ENCODE results near the gene TAL2.
"Not testable (repeated sequence)": the region's sequence is repeated elsewhere in the genome, so short reads cannot be mapped to it uniquely, and the experiment has no call there.

The TAL2 gene

DNA sequence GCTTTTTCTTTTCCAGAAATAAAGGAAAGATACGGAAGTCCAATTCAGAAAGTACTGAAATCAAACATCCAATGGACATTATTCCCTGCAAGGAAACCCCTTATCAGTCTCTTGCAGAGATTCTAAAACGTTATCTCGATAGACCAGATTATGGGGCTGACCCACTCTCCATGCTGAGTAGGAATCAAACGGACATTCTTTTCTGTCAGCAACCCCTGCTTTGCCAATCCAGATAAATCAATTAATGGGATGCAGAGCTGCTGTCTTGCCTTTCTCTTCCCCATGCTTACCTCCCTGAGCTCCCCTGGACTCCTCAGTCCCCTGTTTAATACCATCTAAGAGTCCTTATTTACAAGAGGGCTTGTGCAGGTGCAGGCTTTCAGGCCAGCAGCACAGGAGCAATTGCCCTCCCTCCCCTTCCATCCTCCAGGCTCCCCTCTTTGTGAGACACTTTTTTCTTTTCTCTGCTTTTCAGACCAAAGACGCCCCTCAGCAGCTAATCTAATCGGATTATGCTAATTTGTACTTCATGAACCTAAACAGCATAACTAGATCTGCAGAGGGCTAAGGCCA lies 14.2 kb downstream of the TAL2 start:
- DNase-seq, result no peak

DNA sequence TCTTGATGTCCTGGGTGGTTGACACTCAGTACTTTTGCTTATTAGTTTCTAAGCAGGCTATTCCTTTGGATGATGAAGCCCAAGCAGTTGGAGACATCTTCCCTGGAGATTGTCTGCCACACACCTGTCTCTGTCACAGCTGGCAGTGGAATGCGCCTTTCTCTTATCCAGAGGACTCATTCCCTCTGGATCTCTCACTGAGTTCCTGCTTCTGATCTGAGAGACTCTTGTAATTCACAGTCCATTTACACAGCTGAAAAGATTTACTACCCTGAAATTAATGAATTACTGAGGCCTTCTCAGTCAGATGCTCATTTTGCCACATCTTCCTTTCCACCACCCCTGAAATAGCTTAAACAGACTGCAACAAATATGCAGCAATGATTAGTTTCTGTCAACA lies 15.9 kb downstream of the TAL2 start:
- no peak for DNase-seq

DNA sequence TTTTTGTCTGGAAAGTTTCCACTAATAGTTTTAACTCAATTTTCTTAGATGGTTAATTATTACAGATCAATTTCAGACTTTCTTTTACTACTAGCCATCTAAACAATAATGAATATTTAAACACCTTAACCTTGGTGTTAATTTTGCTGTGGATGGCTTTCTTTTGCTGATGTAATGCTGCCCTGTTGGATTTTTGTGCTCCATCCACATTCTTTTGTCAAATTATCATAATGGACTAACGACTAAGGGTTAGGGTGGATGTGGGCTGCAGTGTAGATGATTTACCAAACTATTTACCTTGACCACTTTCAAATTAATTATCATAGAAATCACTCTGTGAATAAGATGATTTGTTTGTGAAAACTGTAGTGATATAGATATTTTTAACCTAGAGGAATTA lies 16.5 kb downstream of the TAL2 start:
- DNase-seq, result no peak

DNA sequence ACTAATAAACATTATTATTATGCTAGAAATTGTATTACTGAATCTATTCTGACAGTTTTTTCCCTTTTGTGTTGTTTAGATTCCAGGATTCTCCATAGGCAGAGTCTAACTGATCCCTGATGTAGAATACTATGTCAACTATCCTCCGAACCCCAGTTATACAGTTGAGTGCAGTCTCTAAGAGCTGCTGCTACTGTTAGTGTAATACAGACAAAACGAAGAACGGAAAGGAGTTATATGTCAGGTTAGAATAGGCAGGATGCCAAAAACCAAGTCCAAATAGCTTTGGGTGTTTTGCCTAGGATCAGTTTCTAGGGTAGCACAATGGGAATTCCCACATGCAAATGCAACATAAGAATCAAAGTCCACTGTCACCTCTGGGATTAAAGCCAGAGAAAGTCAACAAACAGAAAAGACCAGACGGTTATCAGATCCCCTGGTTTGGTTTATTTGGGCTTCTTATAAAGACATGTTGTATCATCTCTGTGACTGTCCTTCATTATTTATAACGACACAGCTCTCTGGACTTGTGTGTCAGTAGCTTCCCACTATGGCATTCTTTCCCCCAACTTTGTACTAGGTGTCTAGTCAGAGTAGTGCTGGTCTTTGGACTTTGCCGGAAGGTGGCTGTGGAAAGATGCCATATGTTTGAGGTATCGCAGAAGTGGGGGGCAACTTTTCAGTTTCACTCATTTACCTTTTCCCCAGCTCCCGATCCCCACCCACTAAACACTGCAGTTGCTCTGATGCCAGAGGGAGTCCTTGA lies 17.2 kb downstream of the TAL2 start:
- no peak for DNase-seq

DNA sequence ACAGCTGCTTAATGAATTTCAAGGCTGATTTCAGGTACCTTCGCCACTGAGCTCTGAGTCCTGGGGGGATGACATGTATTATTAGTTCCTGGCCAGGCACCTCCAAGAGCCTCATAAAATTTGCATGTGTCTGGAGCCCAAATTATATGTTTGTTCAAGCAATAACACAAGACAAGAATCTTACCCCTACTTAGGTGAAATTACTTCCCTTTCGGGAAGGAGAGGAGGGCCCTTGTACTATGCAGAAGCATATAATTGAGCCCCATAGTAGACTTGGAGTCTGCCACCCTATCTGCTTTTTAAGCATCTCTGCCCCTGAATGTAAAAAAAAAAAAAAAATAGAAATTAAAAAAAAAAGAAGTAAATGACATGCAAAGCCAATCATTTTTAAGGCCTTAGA lies 19.1 kb downstream of the TAL2 start:
- DNase-seq, result no peak

DNA sequence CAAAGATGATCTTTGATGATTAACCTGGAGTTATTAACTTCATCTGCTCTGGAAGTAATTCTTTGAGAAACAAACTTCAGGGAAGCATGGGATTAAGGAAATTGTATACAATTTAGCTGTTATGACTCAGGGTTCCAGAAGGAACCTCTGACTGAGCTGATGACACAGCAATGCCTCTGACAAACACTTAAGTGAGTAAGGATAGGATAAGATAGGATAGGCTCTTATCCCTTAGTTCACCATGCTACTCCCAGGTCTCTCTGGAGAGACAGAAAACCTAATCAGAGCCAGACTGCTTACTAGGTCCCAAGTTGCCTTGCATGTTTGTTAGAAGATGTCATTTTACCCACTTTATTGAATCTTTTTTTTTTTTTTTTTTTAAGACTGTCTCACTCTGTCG lies 19.5 kb downstream of the TAL2 start:
- DNase-seq, result no peak

DNA sequence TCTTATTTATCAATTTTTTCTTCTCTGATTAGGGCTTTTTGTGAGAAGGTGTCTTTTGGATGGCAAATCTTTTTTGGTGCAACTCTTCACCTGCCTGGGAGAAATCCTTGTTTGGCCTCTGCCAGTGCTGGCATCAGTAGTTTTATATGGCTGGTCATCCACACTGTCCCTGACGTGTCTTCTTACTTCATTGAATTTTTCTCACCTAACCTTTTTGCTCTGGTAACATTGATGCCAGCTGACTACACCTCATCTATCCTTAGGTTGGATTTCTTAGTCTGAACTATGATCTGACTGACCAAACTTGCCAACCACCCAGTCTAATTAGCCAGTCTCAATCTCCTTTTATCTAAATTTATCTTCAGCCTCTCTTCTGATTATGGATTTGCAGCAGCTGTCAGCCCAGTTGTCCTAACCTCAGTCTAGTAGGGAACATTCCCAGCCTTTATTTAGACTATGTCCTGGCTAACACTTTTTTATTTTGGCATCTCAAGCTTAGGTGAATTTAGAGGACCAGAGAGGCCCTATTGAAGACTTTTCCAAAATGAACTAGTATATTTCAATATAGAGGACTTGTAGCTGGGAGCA lies 21.5 kb downstream of the TAL2 start:
- no peak for DNase-seq

DNA sequence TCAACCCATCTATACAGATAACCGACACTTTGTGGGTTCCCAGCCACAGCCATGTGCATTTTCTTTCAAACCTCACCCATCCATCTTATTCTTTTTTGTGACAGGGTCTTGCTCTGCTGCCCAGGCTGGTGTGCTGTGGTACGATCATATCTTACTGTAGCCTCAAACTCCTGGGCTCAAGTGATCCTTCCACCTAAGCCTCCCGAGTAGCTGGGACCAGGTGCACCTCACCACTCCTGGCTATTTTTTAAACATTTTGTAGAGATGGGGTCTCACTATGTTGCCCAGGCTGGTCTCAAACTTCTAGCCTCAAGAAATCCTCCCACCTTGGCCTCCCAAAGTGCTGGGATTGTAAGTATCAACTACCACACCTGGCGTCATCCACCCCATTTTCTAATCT lies 24.7 kb downstream of the TAL2 start:
- no peak for DNase-seq

DNA sequence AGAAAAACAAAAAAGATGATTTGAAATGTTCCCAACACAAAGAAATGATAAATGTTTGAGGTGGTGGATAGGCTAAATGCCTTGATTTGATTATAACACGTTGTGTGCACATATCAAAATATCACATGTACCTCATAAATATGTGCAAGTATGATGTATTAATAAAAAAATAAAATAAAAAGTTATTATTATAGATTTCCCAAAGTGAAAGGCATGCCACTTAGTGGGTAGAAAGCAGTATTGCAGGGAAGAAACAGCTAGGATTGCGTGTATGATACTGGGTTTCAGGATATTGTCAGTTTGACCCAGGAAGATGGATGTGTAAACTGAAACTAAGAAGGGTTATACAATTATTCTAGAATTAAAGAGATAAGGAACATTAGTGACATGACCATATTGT lies 28.5 kb downstream of the TAL2 start:
- DNase-seq, result no peak

DNA sequence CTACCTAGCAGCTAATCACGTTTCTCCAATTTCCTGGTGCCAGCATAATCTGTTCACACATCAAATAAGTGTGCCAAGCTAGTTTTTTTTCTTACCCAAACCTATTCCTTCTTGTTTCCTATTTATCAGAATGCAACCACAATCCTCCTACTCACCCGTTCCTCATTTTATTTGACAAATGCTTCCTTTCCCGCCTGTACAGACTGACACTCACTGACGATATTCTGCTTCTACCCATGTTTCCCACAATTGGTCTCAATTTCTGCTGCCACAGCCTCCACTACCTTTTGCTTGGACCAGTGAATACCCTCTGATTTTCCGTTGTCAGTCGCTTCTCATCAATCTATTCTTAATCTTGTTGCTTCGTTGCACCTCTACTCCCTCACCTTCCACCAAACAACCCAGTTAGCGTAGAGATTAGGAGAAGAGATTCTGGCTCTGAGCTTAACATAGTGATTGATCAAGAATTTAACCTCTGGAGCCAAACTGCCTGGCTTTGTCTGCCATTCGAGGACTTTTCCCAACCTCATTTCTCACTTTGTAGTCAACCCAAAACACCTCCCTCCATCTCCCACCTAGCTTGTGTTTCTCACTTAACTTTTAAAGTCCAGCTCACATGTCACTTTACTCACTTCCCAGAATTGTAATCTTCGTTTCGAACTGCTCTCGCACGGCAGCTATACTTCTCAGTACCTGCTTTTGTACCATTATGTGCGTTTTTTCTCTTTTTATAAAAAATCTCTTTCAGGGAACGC lies 31.4 kb downstream of the TAL2 start:
- DNase-seq, result no peak

DNA sequence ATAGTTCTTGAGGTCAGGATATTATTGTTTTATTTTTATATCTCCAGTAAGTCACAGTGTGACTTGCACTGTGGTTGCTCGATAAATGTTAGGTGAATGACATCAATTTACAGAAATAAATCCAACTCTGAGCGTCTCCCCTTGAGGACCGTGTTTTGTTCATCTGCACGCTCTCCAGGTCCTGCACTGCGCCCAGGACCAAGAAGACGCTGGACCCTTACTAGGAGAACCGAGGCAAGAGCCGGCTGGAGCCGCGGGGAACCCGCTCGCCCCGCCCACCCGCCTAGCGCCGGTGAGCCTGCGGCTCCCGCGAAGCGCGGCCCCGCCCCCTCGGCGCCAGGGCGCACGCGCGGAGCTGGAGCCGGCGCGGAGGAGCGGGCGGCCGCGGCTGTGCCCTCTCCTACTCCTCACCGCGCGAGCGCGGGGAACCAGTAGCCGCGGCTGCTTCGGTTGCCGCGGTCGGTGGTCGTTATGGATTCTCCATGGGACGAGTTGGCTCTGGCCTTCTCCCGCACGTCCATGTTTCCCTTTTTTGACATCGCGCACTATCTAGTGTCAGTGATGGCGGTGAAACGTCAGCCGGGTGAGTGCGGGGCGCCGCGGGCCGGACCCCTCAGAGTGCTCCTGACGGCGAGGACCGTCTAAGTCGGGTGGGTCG lies 32.1 kb downstream of the TAL2 start, which contains the start of gene TMEM38B:
Gene TMEM38B, plus strand, starts transcription at position 352 of the 658 bp plus-strand sequence. Its CDS starts 120 bp downstream, at position 472.
- DNase-seq, result peak; percentile 85

DNA sequence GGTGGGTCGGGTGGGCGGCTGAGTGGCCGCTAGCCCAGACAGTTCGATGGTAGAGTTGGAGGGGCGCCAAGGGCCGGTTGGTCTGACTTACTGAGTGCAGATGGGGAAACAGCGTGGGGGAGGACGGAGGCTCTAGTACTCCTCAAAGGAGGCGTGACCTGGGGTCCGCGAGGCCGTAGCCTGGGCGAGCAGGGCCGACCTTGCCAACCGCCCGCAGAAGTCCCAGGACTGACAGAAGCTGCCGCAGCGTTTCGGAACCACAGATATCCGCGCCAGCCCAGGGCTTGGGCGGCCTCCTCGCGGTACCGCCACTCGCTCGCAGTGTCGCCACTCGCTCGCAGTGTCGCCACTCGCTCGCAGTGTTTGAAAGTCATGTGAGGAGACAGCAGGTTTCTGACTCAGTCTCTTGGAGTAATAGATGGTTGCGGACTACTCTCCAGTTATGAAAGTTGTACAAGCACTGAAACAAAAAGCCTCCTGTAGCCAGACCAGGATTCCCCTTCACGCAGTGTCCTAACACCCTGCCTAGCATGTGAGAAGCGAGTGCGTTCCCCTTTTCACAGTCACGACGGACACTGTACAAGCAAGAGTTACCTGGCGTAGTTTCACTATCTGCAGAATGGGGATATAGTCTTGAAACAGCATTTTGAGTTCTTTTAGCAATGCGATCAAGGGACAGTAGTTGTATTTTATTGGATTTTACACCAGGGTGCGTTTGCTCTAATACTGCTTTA lies 32.8 kb downstream of the TAL2 start:
- peak; percentile 80 for DNase-seq

DNA sequence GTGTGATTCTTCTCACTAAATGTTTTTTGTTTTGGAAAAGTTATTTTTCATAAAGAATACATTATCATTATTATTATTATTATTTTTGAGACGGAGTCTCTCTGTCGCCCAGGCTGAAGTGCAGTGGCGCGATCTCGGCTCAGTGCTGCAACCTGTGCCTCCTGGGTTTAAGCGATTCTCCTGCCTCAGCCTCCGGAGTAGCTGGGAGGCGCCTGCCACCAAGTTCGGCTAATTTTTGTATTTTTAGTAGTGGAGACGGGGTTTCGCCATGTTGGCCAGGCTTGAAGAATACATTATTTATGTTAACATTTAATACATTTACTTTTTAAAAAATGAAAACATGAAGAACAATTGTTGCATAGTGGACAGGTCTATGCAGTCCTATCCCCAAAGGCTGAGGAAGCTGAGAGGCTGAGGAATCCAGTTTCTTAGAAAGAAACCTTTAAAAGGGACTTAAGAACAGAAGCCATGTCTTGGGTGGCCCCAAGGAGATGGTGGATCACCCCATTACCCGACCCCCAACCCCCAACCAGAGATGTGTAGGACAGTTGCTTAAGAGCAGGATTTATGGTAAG lies 34.0 kb downstream of the TAL2 start:
- DNase-seq, result no peak

DNA sequence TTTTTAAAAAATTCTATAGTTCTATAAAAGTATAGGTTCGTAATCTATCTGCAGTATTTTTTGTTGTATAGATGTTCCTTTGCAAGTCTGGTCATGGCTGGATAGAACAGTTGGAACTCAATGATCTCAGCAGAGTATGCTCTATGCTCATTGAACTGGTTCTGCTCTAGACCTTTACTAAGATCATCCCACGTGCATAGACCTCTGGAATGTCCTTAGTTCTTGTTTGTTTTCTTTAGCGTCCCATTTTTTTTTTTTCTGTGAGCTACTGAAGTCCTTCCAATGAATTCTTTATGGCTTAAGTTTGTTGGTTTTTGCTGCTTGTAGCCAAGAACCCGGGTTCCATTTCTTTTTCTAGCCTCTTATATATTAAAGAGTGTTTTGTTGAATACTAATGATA lies 35.6 kb downstream of the TAL2 start:
- no peak for DNase-seq

DNA sequence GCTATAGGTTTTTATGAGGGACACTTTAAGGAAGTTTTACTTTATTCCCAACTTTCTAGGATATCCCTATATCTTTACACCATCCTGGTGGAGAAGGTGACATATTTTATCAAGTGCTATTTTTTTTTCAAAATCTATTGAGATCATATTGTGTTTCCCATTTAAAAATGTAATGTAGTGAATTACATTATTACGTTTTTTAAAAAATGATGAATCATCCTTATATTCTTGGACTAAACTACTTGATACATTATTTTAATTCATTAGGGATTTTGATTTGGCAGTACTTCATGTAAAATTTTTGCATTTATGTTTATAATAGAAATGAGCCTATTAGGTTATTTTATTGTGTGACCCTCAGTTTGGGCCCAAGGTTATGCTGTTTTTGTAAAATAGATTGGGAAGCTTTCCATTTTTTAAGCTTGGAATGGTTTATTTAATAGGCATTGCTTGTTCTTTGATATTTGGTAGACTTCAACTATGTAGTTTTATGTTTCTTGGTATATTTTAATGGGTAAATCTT lies 36.2 kb downstream of the TAL2 start:
- DNase-seq, result no peak

DNA sequence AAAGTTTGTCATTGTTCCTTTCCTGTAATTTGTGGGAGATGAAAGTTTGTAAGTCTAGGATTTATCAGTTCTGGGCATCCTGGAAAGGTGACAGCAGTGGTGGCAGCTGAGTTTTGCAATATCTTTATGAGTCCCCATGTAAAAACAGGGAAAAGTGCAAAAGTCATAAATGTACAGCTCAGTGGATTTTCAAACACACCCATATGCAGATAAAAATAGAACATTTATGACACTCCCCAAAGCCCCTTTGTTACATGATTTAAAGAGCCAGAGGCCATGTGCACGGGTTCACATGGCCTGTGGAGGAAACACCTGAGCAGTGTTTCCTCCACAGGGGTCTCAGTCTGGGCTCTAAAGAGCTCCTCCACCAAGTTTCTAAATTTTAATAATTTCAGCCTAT lies 38.4 kb downstream of the TAL2 start:
- DNase-seq, result no peak

DNA sequence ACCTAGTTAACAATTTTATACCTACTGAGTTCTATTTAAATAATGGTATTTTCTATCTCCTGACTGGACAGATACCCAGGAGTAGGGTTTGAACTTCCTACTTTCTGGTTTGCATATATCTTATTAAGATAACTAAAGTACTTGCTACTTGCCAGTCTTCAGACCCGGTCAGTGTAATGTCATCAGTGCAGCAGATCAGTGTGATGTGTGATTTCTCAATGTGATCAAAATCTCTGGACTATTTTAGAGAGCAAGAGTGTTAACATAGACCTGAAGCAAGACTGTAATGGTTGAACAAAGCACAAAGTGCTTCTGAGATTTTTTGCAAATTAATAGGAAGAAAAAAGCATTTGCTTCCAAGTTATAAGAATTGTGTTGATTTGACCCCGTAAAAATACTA lies 38.9 kb downstream of the TAL2 start:
- DNase-seq, result no peak

DNA sequence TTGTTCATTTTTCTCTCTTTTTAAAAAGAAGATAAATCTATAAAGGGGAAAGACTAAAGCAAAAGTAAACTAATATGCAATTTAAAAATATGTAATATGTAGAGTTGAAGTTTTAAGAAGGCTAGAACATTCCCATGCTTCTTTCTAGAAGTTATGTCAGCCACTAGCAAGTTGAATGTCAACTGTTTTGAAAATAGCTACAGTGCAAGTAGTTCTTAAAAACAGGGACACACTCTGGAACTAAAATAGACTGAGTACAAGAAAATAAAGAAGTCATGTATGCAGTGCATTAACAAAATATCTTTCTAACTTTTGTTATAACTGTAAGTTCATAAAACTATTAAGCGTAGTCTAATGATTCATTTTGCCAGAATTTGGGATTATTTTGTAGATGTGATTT lies 40.0 kb downstream of the TAL2 start:
- no peak for DNase-seq

DNA sequence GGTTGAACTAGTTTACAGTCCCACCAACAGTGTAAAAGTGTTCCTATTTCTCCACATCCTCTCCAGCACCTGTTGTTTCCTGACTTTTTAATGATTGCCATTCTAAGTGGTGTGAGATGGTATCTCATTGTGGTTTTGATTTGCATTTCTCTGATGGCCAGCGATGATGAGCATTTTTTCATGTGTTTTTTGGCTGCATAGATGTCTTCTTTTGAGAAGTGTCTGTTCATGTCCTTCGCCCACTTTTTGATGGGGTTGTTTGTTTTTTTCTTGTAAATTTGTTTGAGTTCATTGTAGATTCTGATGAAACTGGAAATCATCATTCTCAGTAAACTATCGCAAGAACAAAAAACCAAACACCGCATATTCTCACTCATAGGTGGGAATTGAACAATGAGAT lies 41.4 kb downstream of the TAL2 start:
- DNase-seq, result not testable (repeated sequence)

DNA sequence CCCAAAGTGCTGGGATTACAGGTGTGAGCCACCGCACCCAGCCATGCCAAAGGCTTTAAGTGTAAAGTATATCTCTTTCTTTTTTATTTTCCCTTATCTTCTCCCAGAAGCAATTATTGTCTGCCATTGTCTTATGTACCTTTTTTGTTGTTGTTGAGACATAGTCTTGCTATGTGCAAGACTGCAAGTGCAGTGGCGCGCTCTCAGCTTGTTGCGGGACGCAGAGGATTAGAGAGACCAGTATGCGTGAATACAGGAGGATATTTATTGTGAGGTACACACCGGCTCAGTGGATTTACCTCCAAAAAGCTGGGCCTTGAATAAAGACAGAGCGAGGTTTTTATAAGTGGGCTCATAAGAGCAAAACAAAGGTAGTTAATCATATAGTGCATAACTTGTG lies 43.9 kb downstream of the TAL2 start:
- DNase-seq, result no peak

DNA sequence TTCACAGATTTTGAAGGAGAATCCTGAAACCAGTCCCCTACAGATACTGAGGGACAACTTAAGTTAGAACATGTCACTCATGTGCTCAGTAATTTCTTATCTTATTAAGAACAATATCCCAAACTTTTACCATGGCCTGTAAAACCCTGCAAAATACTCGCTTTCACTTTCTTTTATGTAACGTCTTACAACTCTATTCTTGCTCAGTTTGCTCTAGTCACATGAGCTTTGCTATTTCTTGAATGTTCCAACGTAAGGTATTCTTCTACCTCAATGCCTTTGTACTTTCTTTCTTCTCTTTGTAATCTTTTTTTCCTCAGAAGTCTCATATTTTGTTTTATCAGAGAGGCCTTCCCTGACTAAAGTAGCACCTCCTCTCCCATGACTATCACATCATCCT lies 46.1 kb downstream of the TAL2 start:
- DNase-seq, result no peak

DNA sequence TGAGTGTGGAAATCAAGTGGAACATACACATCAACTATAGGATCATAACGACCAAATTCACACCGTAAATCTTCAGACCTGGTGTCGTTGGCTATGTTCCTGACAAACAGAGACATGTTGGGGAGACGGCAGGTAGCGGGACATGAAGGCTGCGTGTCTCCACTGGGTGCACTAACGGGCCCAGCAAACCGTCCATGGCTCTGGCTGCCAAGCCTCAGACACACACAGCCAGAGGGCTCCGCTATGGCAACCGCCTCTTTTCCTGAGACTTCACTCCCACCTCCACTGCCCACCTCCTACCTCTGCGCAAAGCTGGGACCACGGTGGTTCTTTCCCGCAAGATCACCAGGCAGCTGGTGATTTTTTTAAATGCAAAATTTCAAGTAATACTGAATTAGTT lies 48.4 kb downstream of the TAL2 start:
- no peak for DNase-seq
